Body of pancreas (tissue), 4 donors: ENCODE results near the gene PI16.

Experiments
- POLR2A ChIP-seq, 3 donors: fragments of 450-650 bp; IDR thresholded peaks; one replicate each; pipeline ENCODE4 v1.6.1; 2016; ENCODE audit warnings: antibody characterized with exemption in 3 of 3, mild to moderate bottlenecking in 2 of 3
- TF ChIP-seq, protein P1 (sequence below), 7 experiments: fragments of 450-650 bp in 4 of 7; fragments of 200-600 bp in 3 of 7; sonication (generic) in 3 of 7; IDR thresholded peaks; one replicate each; pipeline ENCODE4 v1.5.1; 2016 to 2019; ENCODE audit warnings: antibody characterized with exemption in 7 of 7

DNA sequence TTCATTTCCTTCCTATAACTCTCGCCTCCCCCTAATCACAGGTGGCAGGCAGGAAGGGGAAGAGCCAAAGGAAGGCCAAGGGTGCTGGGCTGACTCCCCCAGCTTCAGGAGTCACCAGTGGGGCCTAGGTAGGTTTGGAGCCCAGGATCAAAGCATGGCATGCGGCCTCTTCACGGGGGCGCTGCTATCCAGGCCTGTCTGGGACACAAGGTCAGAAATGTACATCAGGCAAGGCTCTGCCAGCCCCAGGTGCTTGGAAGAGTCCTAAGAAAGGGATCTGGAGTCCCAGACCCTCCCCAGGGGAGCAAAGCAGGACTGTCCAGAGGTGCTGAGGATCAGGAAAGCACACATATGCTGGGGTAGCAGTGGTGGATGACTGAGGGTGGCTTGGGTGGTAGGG, 10.4 kb downstream of the PI16 start:
- TF ChIP-seq, protein P1, sequence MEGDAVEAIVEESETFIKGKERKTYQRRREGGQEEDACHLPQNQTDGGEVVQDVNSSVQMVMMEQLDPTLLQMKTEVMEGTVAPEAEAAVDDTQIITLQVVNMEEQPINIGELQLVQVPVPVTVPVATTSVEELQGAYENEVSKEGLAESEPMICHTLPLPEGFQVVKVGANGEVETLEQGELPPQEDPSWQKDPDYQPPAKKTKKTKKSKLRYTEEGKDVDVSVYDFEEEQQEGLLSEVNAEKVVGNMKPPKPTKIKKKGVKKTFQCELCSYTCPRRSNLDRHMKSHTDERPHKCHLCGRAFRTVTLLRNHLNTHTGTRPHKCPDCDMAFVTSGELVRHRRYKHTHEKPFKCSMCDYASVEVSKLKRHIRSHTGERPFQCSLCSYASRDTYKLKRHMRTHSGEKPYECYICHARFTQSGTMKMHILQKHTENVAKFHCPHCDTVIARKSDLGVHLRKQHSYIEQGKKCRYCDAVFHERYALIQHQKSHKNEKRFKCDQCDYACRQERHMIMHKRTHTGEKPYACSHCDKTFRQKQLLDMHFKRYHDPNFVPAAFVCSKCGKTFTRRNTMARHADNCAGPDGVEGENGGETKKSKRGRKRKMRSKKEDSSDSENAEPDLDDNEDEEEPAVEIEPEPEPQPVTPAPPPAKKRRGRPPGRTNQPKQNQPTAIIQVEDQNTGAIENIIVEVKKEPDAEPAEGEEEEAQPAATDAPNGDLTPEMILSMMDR (IDR thresholded peaks at IDR 0.05) = no peak
- TF ChIP-seq POLR2A (IDR thresholded peaks at IDR 0.05) = no peak
